Stimulated activated CD4-positive, alpha-beta T cell treated with anti-CD3 and anti-CD28 coated beads, Interleukin-1b, Interleukin-23, amount 100 ng/mL, for 48 hours (primary cell): ENCODE results near the gene RAB11A.

Experiments
- DNase-seq: peaks from one replicate; pipeline ENCODE4 v3.0.0-alpha.2; 2020

The RAB11A gene

GRCh38 chr15:65869126-65869953 is at the start of gene RAB11A:
TSS of gene RAB11A (plus strand) at chr15:65869491. CDS start at chr15:65869586, 95 bp downstream.
- peak; percentile 95 for DNase-seq

GRCh38 chr15:65819563-65819960 is 49.7 kb upstream of the RAB11A start:
- DNase-seq = no peak

DNA sequence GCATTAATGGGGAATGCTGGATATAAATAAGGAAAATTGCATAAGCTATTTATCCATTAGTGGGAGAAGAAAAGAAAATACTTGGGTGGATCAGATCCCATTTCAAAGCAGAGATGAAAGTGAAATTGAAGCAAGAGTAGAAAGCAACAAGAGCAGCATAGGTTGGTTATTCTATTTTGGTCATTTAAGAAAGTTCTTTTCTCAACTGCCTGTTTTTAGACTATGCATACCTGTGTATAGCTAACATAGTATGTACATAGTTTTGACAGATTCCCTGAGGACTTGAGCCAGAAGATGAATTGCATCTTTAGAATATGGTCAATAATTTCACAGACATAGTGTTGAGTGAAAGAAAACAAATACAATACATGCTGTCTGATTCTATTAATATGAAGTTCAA is 48.2 kb upstream of the RAB11A start:
- DNase-seq = no peak

- DNase-seq = no peak
Measured at GRCh38 chr15:65822316-65822715, 47.0 kb upstream of the RAB11A start.

DNA sequence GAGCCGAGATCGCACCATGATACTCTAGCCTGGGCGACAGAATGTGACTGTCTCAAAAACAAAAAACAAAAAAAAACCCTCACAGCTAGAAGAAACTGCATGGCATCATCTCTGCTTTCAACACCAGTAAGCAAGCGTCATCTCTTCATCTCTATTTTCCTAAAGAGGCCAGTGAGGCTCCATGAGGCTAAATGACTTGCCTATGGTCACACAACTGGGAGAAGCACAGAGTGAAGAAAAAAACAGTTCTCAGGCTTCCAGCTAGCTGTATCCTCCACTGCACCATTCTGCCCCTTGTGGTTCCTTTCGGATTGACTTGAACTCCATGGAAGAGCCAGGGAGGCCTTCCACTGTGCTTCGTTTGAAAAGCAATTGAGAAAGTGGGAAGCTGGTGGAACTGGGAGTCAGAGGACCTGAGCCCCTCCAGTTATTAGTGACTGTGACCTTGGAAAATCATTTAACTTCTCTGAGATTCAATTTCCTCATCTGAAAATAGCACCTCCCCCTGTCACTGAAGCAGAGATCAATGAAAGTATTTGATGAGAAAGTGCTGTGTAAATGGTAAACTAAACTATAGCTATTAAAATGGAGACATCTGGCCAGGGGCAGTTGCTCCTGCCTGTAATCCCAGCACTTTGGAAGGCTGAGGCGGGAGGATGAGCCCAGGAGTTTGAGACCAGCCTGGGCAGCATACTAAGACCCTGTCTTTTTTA is 45.1 kb upstream of the RAB11A start:
- no peak for DNase-seq

DNA sequence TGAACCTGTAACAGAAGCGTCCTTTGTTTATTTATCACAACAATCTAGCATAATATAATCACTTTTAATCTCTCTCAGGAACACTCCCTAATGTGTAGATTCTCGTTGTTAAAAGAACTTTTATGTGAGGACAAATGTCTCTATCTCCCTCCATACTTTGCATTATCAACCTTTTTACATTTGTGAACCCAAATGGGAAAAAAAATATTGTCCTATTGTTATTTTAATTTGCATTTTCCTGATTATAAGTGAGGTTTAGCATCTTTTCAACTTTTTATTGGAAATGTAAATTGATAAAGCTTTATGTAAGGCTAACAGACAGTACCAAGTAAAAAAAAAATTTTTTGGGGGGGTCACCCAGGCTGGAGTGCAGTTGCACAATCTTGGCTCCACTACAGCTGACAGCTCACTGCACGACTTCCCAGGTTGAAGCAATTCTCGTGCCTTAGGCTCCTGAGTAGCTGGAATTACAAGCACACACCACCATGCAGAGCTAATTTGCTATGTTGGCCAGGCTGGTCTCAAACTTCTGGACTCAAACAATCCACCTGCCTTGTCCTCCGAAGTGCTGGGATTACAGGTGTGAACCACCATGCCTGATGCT is 44.2 kb upstream of the RAB11A start:
- no peak for DNase-seq

DNA sequence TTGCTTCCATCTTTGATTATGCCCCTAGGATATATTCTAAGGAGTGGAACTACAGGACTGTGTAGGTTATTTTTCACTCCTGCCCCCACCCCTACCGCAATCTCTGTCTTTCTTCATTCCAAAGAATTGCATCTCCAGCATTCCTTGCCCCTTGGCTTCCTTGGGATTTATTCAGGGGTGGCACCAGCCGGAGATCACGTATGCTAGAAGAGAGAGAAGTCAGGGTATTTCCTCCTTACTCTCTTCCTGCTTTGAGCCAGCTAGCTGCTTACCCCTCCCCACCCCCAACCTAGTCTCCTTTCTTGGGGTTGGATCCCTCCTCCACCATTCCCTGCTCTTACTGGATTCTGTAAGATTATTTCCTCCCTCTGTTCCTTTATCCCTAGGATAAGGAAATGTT is 42.2 kb upstream of the RAB11A start:
- DNase-seq = no peak

DNA sequence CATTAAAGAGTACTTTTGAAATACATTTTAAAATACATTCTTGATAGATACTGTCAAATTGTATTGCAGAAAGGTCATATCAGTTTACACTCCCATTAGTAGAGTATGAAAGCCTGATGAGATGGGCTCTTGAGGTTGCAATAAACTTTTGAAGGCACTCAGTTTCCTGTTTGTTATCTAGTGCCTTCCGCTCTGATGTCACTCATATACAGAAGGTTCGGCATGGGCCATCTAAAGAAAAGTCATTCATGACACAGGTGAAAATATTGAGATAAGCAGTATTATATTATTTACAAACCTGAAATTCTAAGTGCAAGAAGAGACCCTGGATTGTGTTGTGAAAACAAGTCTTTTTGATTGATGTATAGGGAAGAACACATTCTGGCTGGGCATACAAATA is 40.7 kb upstream of the RAB11A start:
- no peak for DNase-seq

DNA sequence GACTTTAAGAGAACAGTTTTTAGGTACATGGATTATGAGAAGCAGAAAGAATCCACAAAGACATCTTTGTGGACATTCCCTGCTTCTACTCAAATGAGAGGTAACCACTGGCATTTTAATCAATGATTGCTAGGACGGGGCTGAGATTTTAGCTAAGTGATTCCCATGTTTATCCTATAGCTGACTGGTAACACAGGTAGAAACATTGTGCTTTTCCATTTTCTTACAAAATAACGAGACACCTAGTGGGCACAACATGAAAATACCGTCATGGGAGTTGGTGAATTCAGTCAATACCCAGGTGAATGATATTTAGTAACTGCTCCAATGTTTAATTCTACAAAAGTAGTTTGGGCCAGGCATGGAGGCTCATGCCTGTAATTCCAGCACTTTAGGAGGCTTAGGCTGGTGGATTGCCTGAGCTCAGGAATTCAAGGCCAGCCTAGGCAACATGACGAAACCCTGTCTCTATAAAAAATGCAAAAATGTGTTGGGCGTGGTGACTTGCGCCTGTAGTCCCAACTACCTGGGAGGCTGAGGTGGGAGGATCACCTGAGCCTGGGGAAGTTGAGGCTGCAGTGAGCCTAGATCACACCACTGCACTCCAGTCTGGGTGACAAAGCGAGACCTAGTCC is 40.0 kb upstream of the RAB11A start:
- no peak for DNase-seq

GRCh38 chr15:65832549-65833364 is 36.5 kb upstream of the RAB11A start:
- peak; percentile 43 for DNase-seq

- peak; percentile 39 for DNase-seq
Measured at GRCh38 chr15:65833501-65834205, 35.6 kb upstream of the RAB11A start.

GRCh38 chr15:65834603-65835282 is 34.5 kb upstream of the RAB11A start:
- DNase-seq = no peak

- no peak for DNase-seq
Measured at GRCh38 chr15:65835447-65835846, 33.8 kb upstream of the RAB11A start.

GRCh38 chr15:65836665-65837064 is 32.6 kb upstream of the RAB11A start:
- DNase-seq = no peak

DNA sequence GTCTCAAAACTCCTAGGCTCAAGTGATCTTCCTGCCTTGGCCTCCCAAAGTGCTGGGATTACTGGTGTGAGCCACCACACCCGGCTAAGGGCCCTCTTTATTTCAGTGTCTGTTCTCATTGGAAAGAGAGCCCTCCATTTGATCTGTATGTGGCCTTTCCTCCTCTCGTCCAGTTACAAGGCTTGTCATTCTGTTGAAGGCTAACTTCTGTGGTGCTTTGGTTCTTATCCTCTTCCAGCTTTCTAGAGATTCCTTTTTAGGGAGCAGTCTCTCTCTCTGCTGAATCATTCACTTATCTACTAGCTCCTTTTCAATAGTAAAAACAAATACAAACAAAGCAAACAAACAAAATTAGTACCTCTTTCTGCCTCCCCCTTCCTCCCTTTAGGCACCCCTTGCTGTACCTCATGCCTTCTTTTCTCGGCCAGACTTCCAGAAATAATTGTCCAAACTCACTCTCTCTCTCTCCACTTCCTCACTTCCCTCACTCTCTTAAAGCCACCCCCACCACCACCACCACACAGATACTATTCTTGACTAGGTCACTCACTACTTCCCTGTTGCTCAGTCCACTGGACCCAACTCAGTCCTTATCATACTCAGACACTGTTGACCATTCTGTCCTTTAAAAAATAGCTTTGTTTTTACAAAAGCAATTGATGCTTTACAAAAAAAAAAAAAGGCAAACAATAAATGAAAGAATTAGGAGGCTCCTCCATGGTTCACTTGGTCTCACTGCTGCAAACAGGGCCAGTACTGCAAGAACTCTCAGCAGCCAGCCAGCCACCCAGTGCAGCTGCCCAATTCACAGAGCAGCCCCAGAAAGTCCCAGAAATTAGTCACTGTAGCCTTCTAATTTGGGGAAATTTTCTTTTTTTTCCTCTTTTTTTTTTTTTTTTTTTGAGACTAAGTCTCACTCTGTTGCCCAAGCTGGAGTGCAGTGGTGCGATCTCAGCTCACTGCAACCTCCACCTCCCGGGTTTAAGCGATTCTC is 31.7 kb upstream of the RAB11A start:
- DNase-seq = no peak

DNA sequence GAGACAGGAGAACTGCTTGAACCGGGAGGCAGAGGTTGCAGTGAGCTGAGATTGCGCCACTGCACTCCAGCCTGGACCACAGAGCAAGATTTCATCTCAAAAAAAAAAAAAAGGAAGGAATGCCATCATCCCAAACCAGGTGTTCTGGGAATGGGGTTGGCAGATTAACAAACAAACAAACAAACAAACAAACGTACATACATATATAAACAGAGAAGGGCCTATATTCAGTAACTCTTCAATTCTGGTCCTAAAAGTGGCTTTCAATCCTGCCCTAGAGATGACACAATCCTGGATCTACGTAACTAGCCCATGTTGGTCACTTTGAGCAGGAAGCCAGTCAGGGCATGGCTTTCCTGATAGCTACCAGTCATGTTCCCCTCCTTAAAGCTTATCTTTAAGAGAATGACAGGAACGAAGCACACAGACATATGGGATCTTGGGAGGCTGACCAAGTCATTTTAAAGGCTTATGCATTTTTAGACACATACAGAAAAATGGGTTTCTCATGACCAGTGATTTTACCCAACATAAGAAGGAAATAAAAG is 29.9 kb upstream of the RAB11A start:
- DNase-seq = no peak

GRCh38 chr15:65839985-65840384 is 29.3 kb upstream of the RAB11A start:
- no peak for DNase-seq

DNA sequence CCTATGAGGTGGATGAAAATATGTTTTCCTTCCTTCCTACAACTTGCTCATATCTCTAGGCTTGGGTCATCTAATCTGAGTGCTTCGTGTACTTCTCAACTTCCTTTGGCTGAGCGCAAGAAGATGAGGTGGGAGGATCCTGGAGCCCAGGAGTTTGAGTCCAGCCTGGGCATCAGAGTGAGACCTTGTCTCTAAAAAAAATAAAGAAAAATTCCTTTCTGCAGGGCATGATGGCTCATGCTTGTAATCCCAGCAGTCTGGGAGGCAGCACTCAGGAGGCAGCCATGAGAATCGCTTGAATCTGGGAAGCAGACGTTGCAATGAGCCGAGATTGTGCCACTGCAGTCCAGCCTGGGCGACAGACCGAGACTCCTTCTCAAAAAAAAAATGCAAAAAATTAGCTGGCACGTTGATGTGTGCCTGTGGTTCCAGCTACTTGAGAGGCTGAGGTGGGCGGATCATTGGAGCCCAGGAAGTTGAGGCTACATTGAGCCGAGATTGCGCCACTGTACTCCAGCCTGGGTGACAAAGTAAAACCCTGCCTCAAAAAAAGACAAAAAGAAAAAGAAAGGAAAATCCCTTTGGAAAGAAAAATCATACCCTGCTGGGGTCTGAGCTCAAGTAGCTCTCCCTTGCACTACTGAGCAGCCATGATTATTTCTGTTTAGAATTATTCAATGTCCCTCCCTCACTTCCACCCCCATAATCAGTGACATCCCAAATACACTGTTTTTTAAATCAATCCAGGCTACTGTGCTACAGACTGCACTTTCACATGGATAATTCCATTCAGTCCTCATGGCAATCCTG is 28.0 kb upstream of the RAB11A start:
- no peak for DNase-seq
